ENCODE data around the gene ECT2.

DNA sequence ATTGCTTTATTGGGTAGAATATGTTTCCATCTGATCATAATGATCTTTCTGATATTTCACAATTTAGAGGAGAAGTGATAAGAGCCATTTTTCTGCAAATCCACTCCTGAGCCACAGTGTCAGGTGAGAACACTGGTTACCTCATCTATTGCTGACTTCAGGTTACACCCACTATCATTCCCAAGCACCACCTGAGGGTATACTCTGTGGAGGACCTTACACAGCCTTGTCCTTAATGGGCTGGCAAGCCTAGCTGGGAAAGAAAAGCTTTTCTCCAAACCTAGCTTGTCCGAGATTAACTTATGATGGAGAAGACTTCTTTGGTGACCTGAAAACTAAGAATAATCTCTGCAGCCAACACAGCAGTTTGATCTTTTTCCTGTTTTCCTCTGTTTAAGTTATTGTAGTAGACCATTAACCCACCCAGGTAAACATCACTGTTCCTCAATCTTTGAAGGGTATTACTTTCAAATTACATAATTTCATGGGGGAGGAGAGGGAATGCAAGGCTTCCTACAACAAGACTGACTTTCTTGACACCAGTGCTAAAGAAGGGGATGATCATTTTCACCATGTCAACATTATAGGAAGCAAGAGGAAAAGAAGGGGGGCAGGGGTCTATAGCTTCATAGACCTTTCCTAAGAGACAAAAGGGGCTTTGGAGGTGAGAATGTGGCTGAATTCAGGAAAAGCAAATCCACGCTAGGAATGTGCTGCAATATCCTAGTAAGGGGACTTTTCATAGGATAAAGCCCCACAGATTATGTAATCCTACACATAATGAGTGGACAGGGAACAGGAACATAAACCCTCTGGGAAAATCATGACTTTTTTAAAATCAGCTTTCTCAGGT, 41.4 kb upstream of the ECT2 start:
- TF ChIP-seq POLR2AphosphoS5 (IDR thresholded peaks at IDR 0.05; ENCODE audit: borderline replicate concordance, low read depth, low read length), result no peak
- TF ChIP-seq EZH2 (IDR thresholded peaks at IDR 0.05), result no peak
